Nucleus accumbens (tissue), 56 donors: ENCODE results near the gene KCMF1.

Experiments used
- DNase-seq, 56 donors: peaks; one replicate each; lab custom pipeline; 2025; lab: John Stamatoyannopoulos, UW

Gene KCMF1

GRCh38 chr2:84972207-84972783 lies 1.3 kb downstream of the KCMF1 start:
- no peak for DNase-seq

DNA sequence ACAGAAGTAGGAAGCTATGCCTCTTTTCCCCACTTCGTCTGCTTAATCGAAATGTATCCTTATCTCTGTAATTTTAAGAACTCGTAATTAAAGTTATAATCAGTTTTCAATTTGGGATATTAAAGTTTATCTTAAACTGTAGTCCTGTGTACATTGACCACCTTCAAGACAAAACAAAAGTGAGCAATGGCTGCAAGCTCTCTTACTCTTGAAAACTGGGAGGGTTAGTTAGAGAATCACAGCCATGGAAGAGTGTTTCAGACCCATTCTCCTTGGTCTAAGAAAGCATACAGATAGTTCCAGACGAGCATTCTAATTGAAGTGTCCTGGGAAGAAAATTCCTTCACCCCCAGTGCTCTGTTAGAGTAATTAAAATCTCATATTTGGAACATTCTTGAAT lies 2.0 kb downstream of the KCMF1 start:
- DNase-seq: no peak

DNA sequence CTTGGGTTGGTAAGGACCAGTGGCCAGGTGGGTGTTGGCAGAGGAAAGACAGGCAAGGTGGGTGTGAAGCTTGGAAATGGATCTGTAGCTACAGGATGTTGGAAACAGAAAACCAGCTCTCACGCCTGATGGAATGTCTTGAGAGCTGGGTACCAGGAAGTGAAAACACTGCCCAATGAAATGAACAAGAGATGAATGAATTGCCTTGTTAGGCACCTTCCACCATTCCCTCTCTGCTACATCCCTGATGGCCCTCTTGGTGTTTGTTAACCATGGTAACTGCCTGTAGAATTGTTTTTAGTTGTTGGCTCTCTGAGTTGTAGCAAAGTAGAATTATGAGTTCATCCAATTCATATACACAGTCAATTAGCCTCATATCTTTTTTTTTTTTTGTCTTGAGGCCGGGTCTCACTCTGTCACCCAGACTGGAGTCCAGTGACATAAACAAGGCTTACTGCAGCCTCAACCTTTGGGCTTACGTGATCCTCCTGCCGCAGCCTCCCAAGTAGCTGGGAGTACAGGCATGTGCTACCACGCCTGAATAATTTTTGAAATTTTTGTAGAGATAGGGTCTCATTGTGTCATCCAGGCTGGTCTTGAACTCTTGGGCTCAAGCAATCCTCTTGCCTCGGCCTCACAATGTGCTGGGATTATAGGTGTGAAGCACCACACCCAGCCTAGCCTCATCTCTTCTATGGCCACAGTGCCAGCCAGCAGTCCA lies 9.5 kb downstream of the KCMF1 start:
- no peak for DNase-seq

DNA sequence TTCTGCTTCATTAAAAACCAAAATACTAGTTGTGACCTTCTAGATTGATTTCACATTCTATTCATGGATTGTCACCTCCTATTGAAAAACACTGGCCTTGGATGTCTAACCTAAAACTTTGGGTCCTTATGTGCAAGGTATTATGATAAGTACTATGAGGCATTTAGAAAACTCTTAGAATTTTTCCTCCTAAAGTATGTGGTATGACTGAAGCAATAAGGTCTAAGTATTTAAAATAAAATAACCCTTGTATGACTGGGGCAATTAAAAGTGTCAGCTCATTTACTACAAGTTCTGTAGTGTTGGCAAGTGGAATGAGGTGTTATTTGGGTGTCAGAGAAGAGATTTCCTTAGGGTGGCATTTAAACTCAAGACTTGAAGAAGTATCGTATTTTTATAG lies 15.1 kb downstream of the KCMF1 start:
- DNase-seq: no peak

- DNase-seq: no peak
Measured at GRCh38 chr2:84989422-84989821, 18.5 kb downstream of the KCMF1 start.

- DNase-seq: no peak
Measured at GRCh38 chr2:84989927-84990326, 19.0 kb downstream of the KCMF1 start.

- no peak for DNase-seq
Measured at GRCh38 chr2:84991404-84992160, 20.6 kb downstream of the KCMF1 start.

GRCh38 chr2:84995826-84996225 lies 24.9 kb downstream of the KCMF1 start:
- DNase-seq: no peak

DNA sequence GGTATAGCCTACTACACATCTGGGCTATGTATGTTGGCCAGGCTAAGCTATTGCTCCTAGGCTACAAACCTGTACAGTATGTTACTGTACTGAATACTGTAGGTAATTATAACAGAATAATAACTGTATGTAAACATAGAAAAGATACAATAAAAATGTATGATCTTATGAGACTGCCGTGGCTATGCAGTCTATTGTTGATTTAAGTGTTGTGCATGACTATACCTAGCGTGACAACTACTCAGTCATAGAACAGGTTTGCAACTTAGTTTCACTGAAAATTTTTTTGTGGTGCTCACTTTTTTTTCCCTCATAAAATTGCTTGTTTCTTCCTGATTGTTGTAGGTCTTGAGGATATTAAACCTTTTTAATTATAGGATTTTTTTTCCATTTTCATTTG lies 25.9 kb downstream of the KCMF1 start:
- no peak for DNase-seq

- DNase-seq: no peak
Measured at GRCh38 chr2:84999553-84999955, 28.6 kb downstream of the KCMF1 start.

- DNase-seq: no peak
Measured at GRCh38 chr2:85001595-85001994, 30.6 kb downstream of the KCMF1 start.

GRCh38 chr2:85002534-85002933 lies 31.6 kb downstream of the KCMF1 start:
- no peak for DNase-seq

DNA sequence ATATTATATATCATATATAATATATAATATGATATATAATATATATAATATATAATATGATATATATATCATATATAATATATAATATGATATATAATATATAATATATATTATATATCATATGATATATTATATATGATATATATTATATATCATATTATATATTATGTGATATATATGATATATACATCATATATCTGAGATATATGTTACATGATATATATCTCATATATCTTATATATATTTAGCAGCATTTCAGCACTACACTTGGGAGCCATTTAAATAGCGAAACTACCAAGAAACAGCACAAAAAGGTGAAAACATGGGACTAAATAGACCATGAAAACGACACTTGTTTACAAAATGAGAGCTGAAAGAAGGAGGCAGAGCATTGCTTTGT lies 37.3 kb downstream of the KCMF1 start:
- DNase-seq: no peak

- no peak for DNase-seq
Measured at GRCh38 chr2:85009019-85009618, 38.2 kb downstream of the KCMF1 start.

- DNase-seq: no peak
Measured at GRCh38 chr2:85010404-85010803, 39.4 kb downstream of the KCMF1 start.

DNA sequence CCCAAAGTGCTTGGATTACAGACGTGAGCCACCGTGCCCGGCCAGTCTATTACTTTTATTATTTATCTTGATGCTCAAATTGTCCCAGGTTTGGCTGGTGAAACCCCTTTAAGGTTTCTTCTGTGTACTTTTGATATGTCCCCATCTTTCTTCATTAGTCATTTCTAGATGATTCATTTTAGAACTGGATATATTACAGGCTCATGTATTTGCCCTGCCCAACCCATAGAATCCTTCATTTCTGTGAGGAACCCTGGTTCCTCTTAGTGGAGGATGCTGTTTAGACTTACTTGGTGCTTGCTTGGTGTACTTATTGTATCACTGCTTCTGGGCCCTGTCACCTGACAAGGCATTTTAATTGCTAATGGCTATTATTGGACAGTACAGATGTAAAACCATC lies 40.1 kb downstream of the KCMF1 start:
- DNase-seq: no peak

DNA sequence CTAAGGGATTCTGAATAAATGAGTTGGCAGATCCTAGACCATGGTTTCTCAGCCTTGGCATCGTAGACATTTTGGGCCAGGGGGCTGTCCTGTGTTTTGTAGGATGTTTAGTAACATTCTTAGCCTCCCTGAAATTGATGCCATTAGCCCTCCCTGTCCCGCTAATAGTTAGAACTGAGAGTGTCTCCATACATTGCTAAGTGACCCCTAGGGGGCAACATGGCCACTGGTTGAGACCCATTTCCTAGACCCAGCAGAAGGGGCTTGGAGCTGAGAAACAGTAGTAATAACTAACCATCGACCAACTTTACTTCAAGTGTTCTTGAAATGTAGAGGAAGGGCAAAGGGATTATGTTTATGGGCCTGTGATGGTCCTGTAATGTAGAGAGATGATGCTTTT lies 40.8 kb downstream of the KCMF1 start:
- no peak for DNase-seq

DNA sequence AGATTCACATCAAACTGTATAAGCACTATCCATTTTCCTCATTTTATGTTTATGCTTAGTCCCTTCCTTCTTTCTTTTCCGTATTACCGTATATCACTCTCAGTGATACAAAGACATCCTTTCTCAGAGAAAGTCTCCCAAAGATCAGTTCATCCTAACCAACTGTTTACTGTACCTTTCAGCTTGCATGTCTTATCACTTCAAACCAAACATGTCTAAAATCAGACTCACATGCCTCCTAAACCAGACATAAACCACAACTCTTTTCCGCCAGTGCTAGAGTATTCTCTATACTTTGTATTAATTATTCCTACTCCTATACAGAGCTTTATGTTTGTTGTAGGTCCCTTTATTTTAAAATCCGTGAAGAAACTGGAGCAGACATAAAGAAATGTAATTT lies 41.5 kb downstream of the KCMF1 start:
- DNase-seq: no peak

DNA sequence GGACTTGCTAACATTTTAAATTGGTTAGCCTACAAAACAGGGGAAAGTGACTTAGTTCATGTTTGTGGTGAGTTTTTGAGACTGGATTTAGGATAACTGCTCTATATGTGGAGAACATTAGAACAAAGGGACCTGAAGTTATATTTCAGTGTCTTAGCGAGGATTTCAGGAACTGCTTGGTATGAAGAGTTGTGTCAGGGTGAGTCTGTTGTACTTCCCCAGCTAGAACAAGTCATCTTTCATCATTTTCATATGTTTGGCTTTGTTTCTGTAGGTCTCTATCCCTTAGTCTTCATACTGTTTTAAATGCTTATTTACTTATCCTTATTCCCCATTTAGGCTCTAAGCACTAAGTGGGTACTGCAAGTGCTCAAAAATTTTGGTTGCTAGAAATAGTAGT lies 41.9 kb downstream of the KCMF1 start:
- DNase-seq: no peak

DNA sequence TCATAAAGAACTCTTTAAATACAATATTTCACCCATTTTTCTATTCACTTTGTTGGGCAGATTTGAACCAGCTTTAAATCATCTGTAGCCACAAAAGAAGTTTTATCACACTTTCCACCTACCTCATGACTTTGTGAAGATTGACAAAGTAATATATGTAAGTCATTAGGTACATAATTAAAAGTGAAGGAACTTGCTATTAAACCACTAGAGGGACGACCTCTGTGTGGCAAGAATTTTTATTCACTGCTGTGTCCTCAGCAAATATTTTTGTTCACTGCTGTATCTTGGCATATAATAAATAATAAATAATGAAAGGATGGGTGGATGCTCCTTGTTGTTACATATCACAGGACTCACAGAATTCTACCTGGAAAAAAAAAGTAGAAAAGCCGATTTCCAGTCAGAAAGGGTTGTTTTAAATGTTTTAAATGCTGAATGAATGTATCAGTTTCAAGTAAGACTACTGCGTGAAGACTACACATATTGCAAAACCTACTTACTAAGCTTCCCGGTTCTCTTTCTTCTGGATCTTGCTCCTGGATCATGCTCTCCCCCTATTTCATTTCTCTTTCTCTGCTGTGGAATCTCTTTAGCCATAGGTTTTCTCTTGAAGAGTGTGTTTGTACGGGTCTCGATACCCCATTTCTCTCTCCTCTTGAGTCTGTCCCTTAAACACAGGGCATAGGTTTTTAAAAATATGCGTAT lies 44.8 kb downstream of the KCMF1 start:
- no peak for DNase-seq

GRCh38 chr2:85016446-85016845 lies 45.5 kb downstream of the KCMF1 start:
- no peak for DNase-seq
